HFFc6 (cell line): ENCODE data around the gene HNRNPA3. TPM values are rescaled to one million over a fixed set of nuclear protein-coding genes. Genes with fewer than 3 reads are reported as not detected.
A peak's percentile ranks its signal among the peaks of the same experiment; 100 is the strongest.

ENCODE experiments used
- DNase-seq: peaks from one replicate; pipeline ENCODE4 v3.0.0-alpha.2; 2018
- H3K27ac Mint-ChIP-seq: 2 replicates; pipeline ENCODE4 v1.8.0; 2020; ENCODE audit warnings: mild to moderate bottlenecking, mixed read lengths
- H3K27me3 Mint-ChIP-seq: 2 replicates; pipeline ENCODE4 v1.8.0; 2021; ENCODE audit warnings: mild to moderate bottlenecking, moderate library complexity, mixed read lengths; ENCODE audit not compliant: insufficient read depth
- H3K36me3 Mint-ChIP-seq: 2 replicates; pipeline ENCODE4 v1.8.0; 2021; ENCODE audit warnings: low read depth, mixed read lengths
- H3K4me1 Mint-ChIP-seq: 2 replicates; pipeline ENCODE4 v1.8.0; 2020; ENCODE audit warnings: low read depth, mixed read lengths
- H3K4me3 Mint-ChIP-seq: 2 replicates; pipeline ENCODE4 v1.8.0; 2020; ENCODE audit warnings: mild to moderate bottlenecking, moderate library complexity, mixed read lengths
- H3K9me3 Mint-ChIP-seq: 2 replicates; pipeline ENCODE4 v1.8.0; 2020; ENCODE audit warnings: mild to moderate bottlenecking, mixed read lengths
- CTCF ChIP-seq: fragments of 200-600 bp; sonication (generic); IDR thresholded peaks from 2 replicates; pipeline ENCODE4 v1.5.0; 2021; ENCODE audit warnings: antibody characterized with exemption, mild to moderate bottlenecking
- long read RNA-seq: library from polyadenylated mRNA; unstranded; transcript quantifications from one replicate; pipeline ENCODE4 v2.0.0, GENCODE V29; 2019
- total RNA-seq, 6 experiments: library from RNA; stranded (reverse); fragmentation: NEBNext Ultra II Directional; extraction: Animal tissue kit (Norgen Biotek cat#: 25700); gene quantifications; 2 replicates in 1 of 6; 3 replicates in 5 of 6; pipeline ENCODE4 v1.2.3, GENCODE V29; 2021

HNRNPA3 gene
- 100 to 1,000 TPM; 165 to 253 (median 205) TPM for total RNA-seq
- long read RNA-seq, full-length matches to known transcripts, result 23 of 49 reads
- long read RNA-seq, partial matches to known transcripts, result 11 of 49 reads
- long read RNA-seq, other reads (novel, unspliced or antisense), result 15 of 49 reads

GRCh38 chr2:177212106-177212890 is at the start of gene HNRNPA3:
TSS of gene HNRNPA3 (plus strand) at chr2:177212794. CDS start at chr2:177212800, 6 bp downstream.
- no peaks in the 10 kb centered on the region for H3K9me3 Mint-ChIP-seq
- H3K27ac Mint-ChIP-seq, result peak within 1 kb of the TSS; percentile 99
- TF ChIP-seq CTCF, result peak; percentile 27; the same call in 1 of the 2 replicates
- H3K27me3 Mint-ChIP-seq, result peaks cover 2% of the 10 kb centered on the region
- peak within 1 kb of the TSS; percentile 95 for H3K4me3 Mint-ChIP-seq
- DNase-seq, result peak; percentile 98
- H3K4me1 Mint-ChIP-seq, result peaks cover 35% of the 10 kb centered on the region
- peaks cover 36% of the 10 kb centered on the region for H3K36me3 Mint-ChIP-seq

GRCh38 chr2:177164131-177164530 is 48.5 kb upstream of the HNRNPA3 start:
- DNase-seq, result no peak
- no peak for TF ChIP-seq CTCF
- Mint-ChIP-seq H3K27ac (no peak overlapping the region), H3K9me3 (no peaks in the 10 kb centered on the region), H3K27me3 (peaks cover 4% of the 10 kb centered on the region; the same call in 1 of the 2 replicates), H3K4me1 (peaks cover 28% of the 10 kb centered on the region), H3K36me3 (no peaks in the 10 kb centered on the region), H3K4me3 (no peak overlapping the region)

GRCh38 chr2:177164584-177165052 is 48.0 kb upstream of the HNRNPA3 start:
- H3K36me3 Mint-ChIP-seq, result no peaks in the 10 kb centered on the region; the same call in 1 of the 2 replicates
- peak; percentile 100 for TF ChIP-seq CTCF
- peak; percentile 62 for DNase-seq
- peaks cover 4% of the 10 kb centered on the region; the same call in 1 of the 2 replicates for H3K27me3 Mint-ChIP-seq
- peaks cover 32% of the 10 kb centered on the region for H3K4me1 Mint-ChIP-seq
- no peak overlapping the region for H3K27ac Mint-ChIP-seq
- no peaks in the 10 kb centered on the region for H3K9me3 Mint-ChIP-seq
- no peak overlapping the region for H3K4me3 Mint-ChIP-seq

GRCh38 chr2:177165061-177165583 is 47.5 kb upstream of the HNRNPA3 start:
- no peaks in the 10 kb centered on the region; the same call in 1 of the 2 replicates for H3K36me3 Mint-ChIP-seq
- H3K4me3 Mint-ChIP-seq, result no peak overlapping the region
- no peak overlapping the region for H3K27ac Mint-ChIP-seq
- H3K27me3 Mint-ChIP-seq, result peaks cover 4% of the 10 kb centered on the region; the same call in 1 of the 2 replicates
- no peak for TF ChIP-seq CTCF
- no peaks in the 10 kb centered on the region for H3K9me3 Mint-ChIP-seq
- peaks cover 37% of the 10 kb centered on the region for H3K4me1 Mint-ChIP-seq
- DNase-seq, result no peak

- no peak for DNase-seq
- Mint-ChIP-seq H3K36me3 (no peaks in the 10 kb centered on the region; the same call in 1 of the 2 replicates), H3K4me1 (peaks cover 45% of the 10 kb centered on the region), H3K9me3 (no peaks in the 10 kb centered on the region), H3K4me3 (peak overlapping the region; percentile 37), H3K27ac (peak overlapping the region; percentile 79), H3K27me3 (peaks cover 4% of the 10 kb centered on the region; the same call in 1 of the 2 replicates)
- TF ChIP-seq CTCF, result no peak
These were observed 46.6 kb upstream of the HNRNPA3 start for GRCh38 chr2:177165721-177166711.
